ENCODE data around the gene KCNJ11. TPM values are rescaled to one million over a fixed set of nuclear protein-coding genes. Genes with fewer than 3 reads are reported as not detected.

KCNJ11 gene
- total and polyA plus RNA-seq, 2 of the 8 experiments (the other 6 are each of a cell fraction or from before 2014, with no cell fraction given), result 3.8 to 6.3 TPM

- H3K23me2 ChIP-seq (ENCODE audit: low read depth, low read length), result no peaks in the 10 kb centered on the region
- H3K27me3 ChIP-seq (replicated peaks in 1 of 4; ENCODE audit: control insufficient read depth in 3 of 4, extremely low read depth in 1 of 4, insufficient read depth in 3 of 4, low read length in 3 of 4), result no peaks in the 10 kb centered on the region; a peak in 1 of 7 replicates
- H4K20me1 ChIP-seq (replicated peaks in 1 of 2; ENCODE audit: control insufficient read depth in 1 of 2, insufficient read depth in 2 of 2, low read length in 2 of 2), result no peaks in the 10 kb centered on the region
- no peak overlapping the region for H2AK5ac ChIP-seq (ENCODE audit: low read depth, low read length)
- no peak overlapping the region for H2BK120ac ChIP-seq (replicated peaks; ENCODE audit: low read depth, low read length)
- H3K18ac ChIP-seq (ENCODE audit: extremely low read depth, low read length), result no peak overlapping the region
- no peak overlapping the region for H2BK20ac ChIP-seq (ENCODE audit: low read length)
- H2AFZ ChIP-seq (ENCODE audit: low read length), result no peak overlapping the region
- H3K4ac ChIP-seq (replicated peaks; ENCODE audit: insufficient read length, low read depth, low read length), result no peak overlapping the region
- no peak overlapping the region for H3K4me3 ChIP-seq (ENCODE audit: extremely low read depth in 1 of 4, insufficient read depth in 2 of 4, low read depth in 3 of 4, low read length in 4 of 4)
- TF ChIP-seq EP300 (IDR thresholded peaks at IDR 0.05; ENCODE audit: borderline replicate concordance in 1 of 2, low read depth in 2 of 2, low read length in 2 of 2) (no peak), SRF (IDR thresholded peaks at IDR 0.05; ENCODE audit: low read depth, low read length) (no peak)
- no peak overlapping the region for H3K27ac ChIP-seq (ENCODE audit: low read depth, low read length)
- H4K8ac ChIP-seq (ENCODE audit: extremely low read depth, insufficient read depth, low read length), result no peak overlapping the region
- no peak overlapping the region for H4K91ac ChIP-seq (replicated peaks; ENCODE audit: insufficient read length, low read length)
- H3K79me1 ChIP-seq (ENCODE audit: low read depth, low read length), result no peaks in the 10 kb centered on the region
- H3K4me2 ChIP-seq (ENCODE audit: insufficient read depth in 1 of 2, low read depth in 2 of 2, low read length in 2 of 2), result no peak overlapping the region
- H2BK15ac ChIP-seq (ENCODE audit: low read length), result no peak overlapping the region
- H3K36me3 ChIP-seq (ENCODE audit: control insufficient read depth in 2 of 4, insufficient read depth in 4 of 4, low read length in 3 of 4), result no peaks in the 10 kb centered on the region
- H3K9me3 ChIP-seq (ENCODE audit: insufficient read depth in 2 of 2, low read depth in 1 of 2, low read length in 1 of 2), result no peaks in the 10 kb centered on the region
- no peak overlapping the region for H3K56ac ChIP-seq (replicated peaks; ENCODE audit: insufficient read length, low read depth, low read length)
- H3K79me2 ChIP-seq (ENCODE audit: control insufficient read depth in 1 of 2, insufficient read depth in 2 of 2, low read length in 2 of 2), result no peaks in the 10 kb centered on the region
- no peak overlapping the region for H3K23ac ChIP-seq (ENCODE audit: insufficient read length)
- H4K5ac ChIP-seq (ENCODE audit: insufficient read length, low read depth, low read length), result no peak overlapping the region
- POLR2A ChIA-PET (ENCODE audit: partially characterized antibody), result interaction anchor here (0.7 to 1.0 kb wide), 2 partner anchors 11 to 28 kb away, joined by 3 read pairs; no protein-coding TSS in a partner anchor
- DNase-seq (ENCODE audit: low read depth in 1 of 2, low spot score in 2 of 2), result no peak
- no peak overlapping the region for H2BK5ac ChIP-seq (ENCODE audit: low read depth, low read length)
- no peak overlapping the region for H2BK12ac ChIP-seq (ENCODE audit: low read depth, low read length)
- H3K14ac ChIP-seq (ENCODE audit: insufficient read length), result no peak overlapping the region
- CTCF ChIA-PET (ENCODE audit: partially characterized antibody), result interaction anchor here (0.6 to 38.8 kb wide), 10 partner anchors 8 to 835 kb away, joined by 3 to 1414 read pairs (median 5); partner anchors contain the start of gene KCNJ11
- 90% methylated on average over 7 of the region's 7 CpGs; no CpG with 5 or more reads in 1 of the 2 experiments for WGBS, 2 experiments (ENCODE audit: extremely low coverage in 1 of 2, insufficient coverage in 1 of 2, insufficient read length in 1 of 2, insufficient replicate concordance in 2 of 2, low coverage in 1 of 2, low lambda C conversion rate in 2 of 2, missing lambda C conversion rate in 1 of 2)
- H3K9ac ChIP-seq (replicated peaks in 1 of 4; ENCODE audit: extremely low read depth in 1 of 4, low read depth in 3 of 4, low read length in 3 of 4), result no peak overlapping the region
- H3K4me1 ChIP-seq (replicated peaks in 1 of 4; ENCODE audit: control insufficient read depth in 3 of 4, insufficient read depth in 4 of 4, low read length in 3 of 4), result peaks cover 0 to 4% (median 3%) of the 10 kb centered on the region in 4 experiments; a peak in 3 of 7 replicates
- FAIRE-seq, result no peak
Measured at GRCh38 chr11:17408641-17409040, 20.2 kb upstream of the KCNJ11 start.
